Stimulated activated CD4-positive, alpha-beta T cell treated with anti-CD3 and anti-CD28 coated beads, Interleukin-12 subunit alpha, Interleukin-12 subunit beta, amount 100 ng/mL, for 4 hours (primary cell): ENCODE measurements around the gene SYS1.

Source experiments
- DNase-seq: peaks from one replicate; pipeline ENCODE4 v3.0.0-alpha.2; 2020

The SYS1 gene

GRCh38 chr20:45358282-45359068, 4.5 kb upstream of the SYS1 start:
- no peak for DNase-seq

GRCh38 chr20:45359069-45359405, 3.9 kb upstream of the SYS1 start:
- no peak for DNase-seq

- DNase-seq, result no peak
These were observed 3.4 kb upstream of the SYS1 start for GRCh38 chr20:45359406-45360148.

GRCh38 chr20:45361793-45362192, 1.2 kb upstream of the SYS1 start:
- no peak for DNase-seq

- no peak for DNase-seq
These were observed 896 bp downstream of the SYS1 start for GRCh38 chr20:45363611-45364492.

- DNase-seq, result no peak
These were observed 2.6 kb downstream of the SYS1 start for GRCh38 chr20:45365444-45365970.

GRCh38 chr20:45366192-45366591, 3.2 kb downstream of the SYS1 start:
- DNase-seq, result no peak

- no peak for DNase-seq
These were observed 3.7 kb downstream of the SYS1 start for GRCh38 chr20:45366631-45367030.

- no peak for DNase-seq
These were observed 4.2 kb downstream of the SYS1 start for GRCh38 chr20:45367126-45367525.

GRCh38 chr20:45368221-45368980, 5.4 kb downstream of the SYS1 start:
- no peak for DNase-seq

GRCh38 chr20:45370571-45371160, 7.7 kb downstream of the SYS1 start:
- no peak for DNase-seq

- no peak for DNase-seq
These were observed 9.3 kb downstream of the SYS1 start for GRCh38 chr20:45372241-45372640.

GRCh38 chr20:45372646-45373352, 9.8 kb downstream of the SYS1 start:
- no peak for DNase-seq

- DNase-seq, result peak; percentile 90
These were observed 10.6 kb downstream of the SYS1 start for GRCh38 chr20:45373353-45374100.

- DNase-seq, result no peak
These were observed 11.1 kb downstream of the SYS1 start for GRCh38 chr20:45374101-45374467.

GRCh38 chr20:45374966-45375365, 12.0 kb downstream of the SYS1 start:
- no peak for DNase-seq

- no peak for DNase-seq
These were observed 14.3 kb downstream of the SYS1 start for GRCh38 chr20:45377269-45377668.

- no peak for DNase-seq
These were observed 15.2 kb downstream of the SYS1 start, which contains the start of gene TP53TG5 for GRCh38 chr20:45378191-45378590. TP53TG5 (minus strand) TSS chr20:45378325; CDS start chr20:45378236, 89 bp downstream.

GRCh38 chr20:45387274-45387673, 24.3 kb downstream of the SYS1 start:
- no peak for DNase-seq

GRCh38 chr20:45390931-45391330, 28.0 kb downstream of the SYS1 start:
- DNase-seq, result no peak

GRCh38 chr20:45391559-45391958, 28.6 kb downstream of the SYS1 start:
- DNase-seq, result no peak
